GM19025 (cell line): Measurements from ENCODE around the gene DPP10.
"Not testable (repeated sequence)": the region's sequence is repeated elsewhere in the genome, so short reads cannot be mapped to it uniquely, and the experiment has no call there.

ENCODE experiments used
- ATAC-seq: cut with Tn5 transposase; IDR thresholded peaks from one replicate; pipeline ENCODE4 v1.9.1; 2021; ENCODE audit warnings: mild to moderate bottlenecking, low read depth, moderate library complexity; ENCODE audit not compliant: unreplicated experiment

DPP10 gene

GRCh38 chr2:114700440-114700839 is 258.0 kb downstream of the DPP10 start:
- ATAC-seq: no peak

- no peak for ATAC-seq
These were observed 267.8 kb downstream of the DPP10 start for GRCh38 chr2:114709936-114710850.

- ATAC-seq: no peak
These were observed 271.9 kb downstream of the DPP10 start for GRCh38 chr2:114714313-114714712.

- ATAC-seq: no peak
These were observed 274.6 kb downstream of the DPP10 start for GRCh38 chr2:114717049-114717448.

GRCh38 chr2:114724454-114724853 is 282.0 kb downstream of the DPP10 start:
- no peak for ATAC-seq

- ATAC-seq: no peak
These were observed 284.6 kb downstream of the DPP10 start for GRCh38 chr2:114727012-114727411.

GRCh38 chr2:114728372-114728771 is 285.9 kb downstream of the DPP10 start:
- ATAC-seq: no peak

GRCh38 chr2:114729026-114729425 is 286.6 kb downstream of the DPP10 start:
- no peak for ATAC-seq

- no peak for ATAC-seq
These were observed 292.7 kb downstream of the DPP10 start for GRCh38 chr2:114735126-114735525.

- no peak for ATAC-seq
These were observed 299.8 kb downstream of the DPP10 start for GRCh38 chr2:114742245-114742644.

- no peak for ATAC-seq
These were observed 303.3 kb downstream of the DPP10 start for GRCh38 chr2:114745700-114746099.

- not testable (repeated sequence) for ATAC-seq
These were observed 305.7 kb downstream of the DPP10 start for GRCh38 chr2:114748175-114748574.

- no peak for ATAC-seq
These were observed 310.0 kb downstream of the DPP10 start for GRCh38 chr2:114752425-114752824.

- ATAC-seq: no peak
These were observed 310.7 kb downstream of the DPP10 start for GRCh38 chr2:114753145-114753544.

- no peak for ATAC-seq
These were observed 312.6 kb downstream of the DPP10 start for GRCh38 chr2:114754907-114755563.

- no peak for ATAC-seq
These were observed 319.9 kb downstream of the DPP10 start for GRCh38 chr2:114762376-114762775.

GRCh38 chr2:114762986-114763385 is 320.5 kb downstream of the DPP10 start:
- no peak for ATAC-seq

GRCh38 chr2:114769110-114769509 is 326.7 kb downstream of the DPP10 start:
- ATAC-seq: no peak

- ATAC-seq: no peak
These were observed 327.6 kb downstream of the DPP10 start for GRCh38 chr2:114769991-114770390.

GRCh38 chr2:114784046-114784445 is 341.6 kb downstream of the DPP10 start:
- no peak for ATAC-seq

- no peak for ATAC-seq
These were observed 342.6 kb downstream of the DPP10 start for GRCh38 chr2:114784890-114785583.
